K562 (cell line): Measurements from ENCODE around the gene HPGDS. TPM values are rescaled to one million over a fixed set of nuclear protein-coding genes. Genes with fewer than 3 reads are reported as not detected.

Source experiments
- ATAC-seq: fragments of 200-7000 bp; cut with Tn5 transposase; 3 replicates; pipeline ENCODE4 v1.9.1; 2020; ENCODE audit warnings: moderate library complexity
- BruUV-seq: library from RNA; stranded (reverse); fragments of 400-500 nt; replicated peaks from 2 replicates; lab custom pipeline; 2021; lab: Mats Ljungman, UMichigan
- CTCF ChIA-PET: fragments of 300-600 bp; formaldehyde crosslinking; extraction: SDS; loops from one replicate; lab custom pipeline; 2021; ENCODE audit warnings: low intra/inter-chr PET ratio; lab: Yijun Ruan, JAX
- POLR2A ChIA-PET: fragments of 300-600, 350-650 bp; sonication (Branson Sonifier 250); formaldehyde crosslinking; extraction: SDS; loops from one replicate; lab custom pipeline; 2021; ENCODE audit warnings: antibody characterized with exemption, inconsistent platforms; lab: Yijun Ruan, JAX
- DNase-seq, 4 experiments: peaks; one replicate each; pipeline versions ENCODE4 v3.0.0 to v3.0.0-alpha.2; 2011 to 2018; ENCODE audit warnings: low spot score in 3 of 4, mixed read lengths in 3 of 4; ENCODE audit errors: extremely low read depth in 1 of 4
- FAIRE-seq: peaks from 2 replicates; lab custom pipeline; 2011; peaks lifted over from hg19 to GRCh38; lab: Jason Lieb, UNC
- H2AFZ ChIP-seq: 2 replicates; pipeline ENCODE4 v1.6.0; 2011; ENCODE audit warnings: low read depth, low read length, control low read depth, inconsistent platforms
- H3K27ac ChIP-seq: fragments of 200-600 bp; 3 replicates; pipeline ENCODE4 v1.8.0; 2011; ENCODE audit warnings: low read depth, mild to moderate bottlenecking, control low read depth, inconsistent platforms, low read length, moderate library complexity, mixed read lengths; ENCODE audit errors: extremely low read depth
- H3K27me3 ChIP-seq, 2 experiments: fragments of 300-600 bp in 1 of 2; 2 replicates in 1 of 2; 3 replicates in 1 of 2; pipeline versions ENCODE4 v1.6.0 to v1.8.0; 2011; ENCODE audit warnings: inconsistent platforms in 2 of 2, low read length in 2 of 2, mild to moderate bottlenecking in 1 of 2, mixed read lengths in 1 of 2, moderate library complexity in 1 of 2; ENCODE audit not compliant: control insufficient read depth in 2 of 2, insufficient read depth in 2 of 2
- H3K36me3 ChIP-seq: fragments of 300-600 bp; 3 replicates; pipeline ENCODE4 v1.8.0; 2011; ENCODE audit warnings: mild to moderate bottlenecking, low read length, inconsistent platforms; ENCODE audit not compliant: control insufficient read depth, insufficient read depth
- H3K4me1 ChIP-seq, 2 experiments: fragments of 200-600 bp in 1 of 2; replicated peaks in 1 of 2; 2 replicates in 1 of 2; 3 replicates in 1 of 2; pipeline versions ENCODE4 v1.5.1 to v1.8.0; 2011; ENCODE audit warnings: inconsistent platforms in 2 of 2, low read length in 2 of 2, mild to moderate bottlenecking in 1 of 2, mixed read lengths in 1 of 2, moderate library complexity in 1 of 2; ENCODE audit not compliant: control insufficient read depth in 2 of 2, insufficient read depth in 2 of 2
- H3K4me2 ChIP-seq: 2 replicates; pipeline ENCODE4 v1.6.1; 2011; ENCODE audit warnings: low read length, control low read depth, inconsistent platforms, mixed read lengths; ENCODE audit not compliant: insufficient read depth
- H3K4me3 ChIP-seq: fragments of 200-600 bp; sonication (generic), shearing (Covaris generic); 2 replicates; pipeline ENCODE4 v1.5.1; 2016; ENCODE audit warnings: control low read depth, inconsistent platforms
- H3K79me2 ChIP-seq: fragments of 200-600 bp; 3 replicates; pipeline ENCODE4 v1.8.0; 2011; ENCODE audit warnings: low read length, inconsistent platforms; ENCODE audit not compliant: control insufficient read depth, insufficient read depth
- H3K9ac ChIP-seq, 2 experiments: 2 replicates each; pipeline versions ENCODE4 v1.6.0 to v1.6.1; 2011; ENCODE audit warnings: low read depth in 2 of 2, low read length in 2 of 2, control low read depth in 1 of 2, inconsistent platforms in 1 of 2, mild to moderate bottlenecking in 1 of 2, mixed read lengths in 1 of 2; ENCODE audit not compliant: insufficient read depth in 1 of 2
- H3K9me1 ChIP-seq: one replicate; pipeline ENCODE4 v1.6.0; 2011; ENCODE audit warnings: inconsistent platforms, mild to moderate bottlenecking, low read length, moderate library complexity; ENCODE audit not compliant: control insufficient read depth, insufficient read depth
- H3K9me3 ChIP-seq: replicated peaks from 2 replicates; pipeline ENCODE4 v1.5.1; 2011; ENCODE audit warnings: low read depth, low read length, inconsistent platforms; ENCODE audit not compliant: control insufficient read depth, insufficient read depth
- H4K20me1 ChIP-seq: replicated peaks from 2 replicates; pipeline ENCODE4 v1.6.1; 2011; ENCODE audit warnings: low read length, inconsistent platforms, mixed read lengths; ENCODE audit not compliant: control insufficient read depth, insufficient read depth
- CREB1 ChIP-seq, 2 experiments: sonication (generic) in 1 of 2; formaldehyde crosslinking in 1 of 2; IDR thresholded peaks; 2 replicates each; pipeline versions ENCODE4 v1.6.1 to v1.8.0; 2012 to 2022; ENCODE audit warnings: inconsistent platforms in 1 of 2, mild to moderate bottlenecking in 1 of 2, missing genetic modification reagents in 1 of 2, moderate library complexity in 1 of 2
- CTCF ChIP-seq, 3 experiments: IDR thresholded peaks in 2 of 3; conservative IDR thresholded peaks in 1 of 3; 2 replicates each; pipeline ENCODE4 v1.5.1; 2011 to 2012; ENCODE audit warnings: low read length in 3 of 3, mild to moderate bottlenecking in 3 of 3, control low read depth in 2 of 3, improper control_type of control experiment in 1 of 3, inconsistent platforms in 1 of 3, low read depth in 1 of 3, mixed read lengths in 1 of 3, moderate library complexity in 1 of 3; ENCODE audit not compliant: insufficient read depth in 2 of 3
- FOXJ2 ChIP-seq: fragments of 200-800 bp; sonication (Bioruptor generic); IDR thresholded peaks from 2 replicates; pipeline ENCODE4 v1.6.1; 2016; ENCODE audit warnings: missing genetic modification characterization, missing compliant biosample characterization
- GTF2F1 ChIP-seq: IDR thresholded peaks from 2 replicates; pipeline ENCODE4 v1.6.1; 2011; ENCODE audit warnings: low read depth, low read length, improper control_type of control experiment
- PPARD ChIP-seq: fragments of 250-450 bp; sonication (Bioruptor Pico); IDR thresholded peaks from 2 replicates; pipeline ENCODE4 v1.8.0; 2022; ENCODE audit warnings: inconsistent platforms, mild to moderate bottlenecking, moderate library complexity
- RAD21 ChIP-seq, 2 experiments: fragments of 250-450 bp in 1 of 2; fragments of 450-650 bp in 1 of 2; sonication (Bioruptor Pico) in 1 of 2; formaldehyde crosslinking in 1 of 2; IDR thresholded peaks in 1 of 2; conservative IDR thresholded peaks in 1 of 2; 2 replicates each; pipeline versions ENCODE4 v1.4.0 to v1.8.0; 2020 to 2022; ENCODE audit warnings: mild to moderate bottlenecking in 2 of 2, moderate library complexity in 1 of 2
- SOX6 ChIP-seq: fragments of 450-650 bp; IDR thresholded peaks from 2 replicates; pipeline ENCODE4 v1.6.1; 2014; ENCODE audit warnings: mild to moderate bottlenecking
- in situ Hi-C: fragments of 300-500 bp; cut with MboI; formaldehyde crosslinking; loops from 4 replicates; pipeline ENCODE4 v1.15.0; 2018; ENCODE audit warnings: inconsistent platforms, mixed read lengths
- intact Hi-C: fragments of 100-400 bp; cut with micrococcal nuclease; formaldehyde crosslinking; loops from 2 replicates; pipeline ENCODE4 v1.14.2; 2022
- polyA plus RNA-seq, 8 experiments: library from polyadenylated mRNA; depleted of rRNA in 4 of 8; stranded (reverse) in 5 of 8; unstranded in 3 of 8; fragments of >200 nt; fragmentation: Nextera tagmentation in 2 of 8; fragmentation: Illumina TruSeq in 1 of 8; extraction: Ambion mirVana in 2 of 8; extraction: Trizol in 1 of 8; gene quantifications; 2 replicates each; pipeline versions ENCODE4 v1.2.1 to v1.2.3, GENCODE V29; 2011 to 2014; ENCODE audit warnings: inconsistent platforms in 1 of 8, missing spikeins in 1 of 8
- total RNA-seq, 7 experiments: library from RNA; depleted of rRNA in 6 of 7; stranded (reverse); fragments of >200 nt in 6 of 7; fragmentation: Illumina TruSeq in 2 of 7; extraction: Trizol in 2 of 7; gene quantifications; 2 replicates each; pipeline versions ENCODE4 v1.2.1 to v1.2.3, GENCODE V29; 2011 to 2021; ENCODE audit warnings: low replicate concordance in 1 of 7
- TF ChIP-seq, protein P1 (sequence below): sonication (generic); formaldehyde crosslinking; IDR thresholded peaks from 2 replicates; pipeline ENCODE4 v1.8.0; 2022; ENCODE audit warnings: missing genetic modification reagents, mild to moderate bottlenecking, borderline replicate concordance

HPGDS gene
- total and polyA plus RNA-seq, 9 of the 15 experiments (the other 6 are each of a cell fraction or from before 2014, with no cell fraction given), result 0.07 to 0.36 (median 0.14) TPM; not detected in 4

DNA sequence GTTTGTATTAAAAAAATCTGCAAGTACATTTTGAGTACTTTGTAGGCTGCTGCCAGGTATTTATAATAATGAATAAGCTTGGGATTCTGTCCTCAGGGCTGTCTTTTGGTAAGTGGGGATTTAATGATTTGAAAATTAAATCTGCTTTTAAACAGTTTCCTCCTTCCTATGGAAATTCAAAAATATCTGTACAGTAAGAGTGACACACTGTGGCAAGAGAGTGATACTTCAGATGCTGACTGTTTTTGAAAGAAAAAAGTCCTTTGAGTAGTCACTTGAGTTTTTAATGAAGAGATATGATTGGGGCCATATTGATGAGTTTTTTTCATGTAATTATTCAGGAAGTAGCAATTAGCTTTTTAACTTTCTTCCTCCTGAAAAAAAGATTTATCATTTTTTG, 85.8 kb downstream of the HPGDS start:
- TF ChIP-seq, protein P1, sequence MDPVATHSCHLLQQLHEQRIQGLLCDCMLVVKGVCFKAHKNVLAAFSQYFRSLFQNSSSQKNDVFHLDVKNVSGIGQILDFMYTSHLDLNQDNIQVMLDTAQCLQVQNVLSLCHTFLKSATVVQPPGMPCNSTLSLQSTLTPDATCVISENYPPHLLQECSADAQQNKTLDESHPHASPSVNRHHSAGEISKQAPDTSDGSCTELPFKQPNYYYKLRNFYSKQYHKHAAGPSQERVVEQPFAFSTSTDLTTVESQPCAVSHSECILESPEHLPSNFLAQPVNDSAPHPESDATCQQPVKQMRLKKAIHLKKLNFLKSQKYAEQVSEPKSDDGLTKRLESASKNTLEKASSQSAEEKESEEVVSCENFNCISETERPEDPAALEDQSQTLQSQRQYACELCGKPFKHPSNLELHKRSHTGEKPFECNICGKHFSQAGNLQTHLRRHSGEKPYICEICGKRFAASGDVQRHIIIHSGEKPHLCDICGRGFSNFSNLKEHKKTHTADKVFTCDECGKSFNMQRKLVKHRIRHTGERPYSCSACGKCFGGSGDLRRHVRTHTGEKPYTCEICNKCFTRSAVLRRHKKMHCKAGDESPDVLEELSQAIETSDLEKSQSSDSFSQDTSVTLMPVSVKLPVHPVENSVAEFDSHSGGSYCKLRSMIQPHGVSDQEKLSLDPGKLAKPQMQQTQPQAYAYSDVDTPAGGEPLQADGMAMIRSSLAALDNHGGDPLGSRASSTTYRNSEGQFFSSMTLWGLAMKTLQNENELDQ (CRISPR knock-in tag), result no peak
- TF ChIP-seq GTF2F1 (no peak), CTCF (IDR thresholded peaks at IDR 0.05 in 2 of 3, conservative IDR thresholded peaks at IDR 0.05 in 1 of 3; ENCODE audit: insufficient read depth in 2 of 3, low read depth in 1 of 3, low read length in 3 of 3) (peak in 1 of 3 experiments; percentile 48; a peak in 2 of 6 replicates), SOX6 (no peak), FOXJ2 (tag) (no peak), RAD21 (CRISPR knock-in tag; conservative IDR thresholded peaks at IDR 0.05 in 1 of 2, IDR thresholded peaks at IDR 0.05 in 1 of 2) (peak in 1 of 2 experiments; percentile 9; a peak in 1 of 4 replicates), PPARD (CRISPR knock-in tag) (no peak), CREB1 (IDR thresholded peaks at IDR 0.05) (no peak), CREB1 (CRISPR knock-in tag; IDR thresholded peaks at IDR 0.05) (no peak)
- Histone ChIP-seq H3K4me1 (no peaks in the 10 kb centered on the region), H3K36me3 (peaks cover 44% of the 10 kb centered on the region), H3K9me1 (no peaks in the 10 kb centered on the region), H3K27me3 (no peaks in the 10 kb centered on the region), H3K27ac (no peak overlapping the region), H3K79me2 (no peaks in the 10 kb centered on the region), H3K4me3 (no peak overlapping the region), H4K20me1 (no peaks in the 10 kb centered on the region), H2AFZ (no peak overlapping the region), H3K4me2 (no peak overlapping the region), H3K9me3 (no peaks in the 10 kb centered on the region), H3K9ac (no peak overlapping the region)
- peak; percentile 19 for FAIRE-seq
- DNase-seq, result peak in 1 of 4 experiments; percentile 5
- POLR2A ChIA-PET, result no interaction called here
- ATAC-seq, result peak; percentile 58; the same call in 1 of the 3 replicates
- in situ Hi-C loops (loop anchor here (10.0 kb wide), 1 partner anchor 462 kb away; no protein-coding TSS in a partner anchor), intact Hi-C loops (loop anchor here (5.0 kb wide), 2 partner anchors 360 to 465 kb away; no protein-coding TSS in a partner anchor)
- CTCF ChIA-PET, result interaction anchor here (1.9 kb wide), 1 partner anchor 465 kb away, joined by 8 read pairs; no protein-coding TSS in a partner anchor
- no TSS peak for BruUV-seq
